SHP77 (cell line): Measurements from ENCODE around the gene CCL16.

Source experiments
- DNase-seq, 2 experiments: peaks; one replicate each; lab custom pipeline; 2025; lab: John Stamatoyannopoulos, UW

CCL16 gene

GRCh38 chr17:35936063-35936462 is 45.2 kb downstream of the CCL16 start:
- DNase-seq, result no peak

- DNase-seq, result no peak
Observed at GRCh38 chr17:35934760-35935159, 46.5 kb downstream of the CCL16 start.

- DNase-seq, result no peak
Observed at GRCh38 chr17:35932586-35932985, 48.7 kb downstream of the CCL16 start.

- DNase-seq, result no peak
Observed at GRCh38 chr17:35931794-35932425, 49.4 kb downstream of the CCL16 start.

- peak; percentile 27 to 28 for DNase-seq
Observed at GRCh38 chr17:35930211-35931065, 50.9 kb downstream of the CCL16 start, which contains the start of gene RDM1. Gene RDM1, minus strand, starts transcription at chr17:35930773. Its CDS starts 46 bp downstream, at chr17:35930727.

- DNase-seq, result no peak
Observed at GRCh38 chr17:35927714-35928113, 53.6 kb downstream of the CCL16 start.
